Osteoblast (primary cell): ENCODE data around the gene SDF2L1. TPM values are rescaled to one million over a fixed set of nuclear protein-coding genes. Genes with fewer than 3 reads are reported as not detected.

Experiments used
- DNase-seq: peaks from one replicate; pipeline ENCODE4 v3.0.0; 2011; ENCODE audit warnings: low spot score, mixed read lengths; ENCODE audit not compliant: insufficient read length; ENCODE audit errors: missing footprints
- H2AFZ ChIP-seq: 2 replicates; pipeline ENCODE4 v1.6.0; 2011; ENCODE audit warnings: mild to moderate bottlenecking, low read length
- H3K27ac ChIP-seq: 2 replicates; pipeline ENCODE4 v1.5.1; 2011; ENCODE audit warnings: mild to moderate bottlenecking, low read depth, low read length, moderate library complexity
- H3K27me3 ChIP-seq: 2 replicates; pipeline ENCODE4 v1.6.0; 2012; ENCODE audit warnings: mild to moderate bottlenecking, control low read depth, inconsistent platforms, low read length, moderate library complexity; ENCODE audit not compliant: insufficient read depth
- H3K36me3 ChIP-seq: 2 replicates; pipeline ENCODE4 v1.5.1; 2011; ENCODE audit warnings: mild to moderate bottlenecking, low read length, control low read depth, moderate library complexity; ENCODE audit not compliant: insufficient read depth
- H3K4me1 ChIP-seq: 2 replicates; pipeline ENCODE4 v1.5.1; 2011; ENCODE audit warnings: mild to moderate bottlenecking, low read length, control low read depth, moderate library complexity; ENCODE audit not compliant: insufficient read depth
- H3K4me2 ChIP-seq: 2 replicates; pipeline ENCODE4 v1.6.0; 2011; ENCODE audit warnings: mild to moderate bottlenecking, low read length; ENCODE audit not compliant: insufficient read depth
- H3K4me3 ChIP-seq: fragments of 200-600 bp; sonication (generic); 3 replicates; pipeline ENCODE4 v1.5.1; 2012; ENCODE audit warnings: mild to moderate bottlenecking, low read length, inconsistent platforms; ENCODE audit not compliant: insufficient read depth
- H3K79me2 ChIP-seq: 2 replicates; pipeline ENCODE4 v1.6.0; 2012; ENCODE audit warnings: mild to moderate bottlenecking, low read length, control low read depth, inconsistent platforms; ENCODE audit not compliant: insufficient read depth
- H3K9me3 ChIP-seq: 2 replicates; pipeline ENCODE4 v1.5.1; 2011; ENCODE audit warnings: low read depth, low read length, control low read depth
- H4K20me1 ChIP-seq: 2 replicates; pipeline ENCODE4 v1.6.0; 2012; ENCODE audit warnings: mild to moderate bottlenecking, low read length, control low read depth; ENCODE audit not compliant: insufficient read depth
- CTCF ChIP-seq: IDR thresholded peaks from 2 replicates; pipeline ENCODE4 v1.5.1; 2011; ENCODE audit warnings: mild to moderate bottlenecking, low read depth, low read length, moderate library complexity; ENCODE audit errors: extremely low read depth
- total RNA-seq: library from RNA; depleted of rRNA; stranded (reverse); fragments of >200 nt; gene quantifications from 2 replicates; pipeline ENCODE4 v1.2.3, GENCODE V29; 2012

The SDF2L1 gene
- total RNA-seq, 1 donor, result 10.5 TPM

- Histone ChIP-seq H3K36me3 (peaks cover 17% of the 10 kb centered on the region), H4K20me1 (no peaks in the 10 kb centered on the region), H3K4me1 (peaks cover 4% of the 10 kb centered on the region), H2AFZ (no peak overlapping the region), H3K27me3 (no peaks in the 10 kb centered on the region), H3K79me2 (peaks cover 39% of the 10 kb centered on the region), H3K4me2 (peak overlapping the region; percentile 96), H3K9me3 (no peaks in the 10 kb centered on the region), H3K27ac (no peak overlapping the region), H3K4me3 (peak overlapping the region; percentile 98)
- no peak for TF ChIP-seq CTCF
- peak; percentile 47 for DNase-seq
Measured at GRCh38 chr22:21666786-21667185, 24.7 kb downstream of the SDF2L1 start.

- Histone ChIP-seq H3K4me3 (no peak overlapping the region), H3K79me2 (peaks cover 39% of the 10 kb centered on the region), H3K36me3 (peaks cover 33% of the 10 kb centered on the region), H4K20me1 (peaks cover 3% of the 10 kb centered on the region), H3K9me3 (no peaks in the 10 kb centered on the region), H2AFZ (no peak overlapping the region), H3K4me2 (no peak overlapping the region), H3K4me1 (peaks cover 4% of the 10 kb centered on the region), H3K27ac (no peak overlapping the region), H3K27me3 (no peaks in the 10 kb centered on the region)
- DNase-seq, result peak; percentile 3
- no peak for TF ChIP-seq CTCF
Measured at GRCh38 chr22:21669026-21669425, 26.9 kb downstream of the SDF2L1 start.

- no peaks in the 10 kb centered on the region for H3K27me3 ChIP-seq
- H3K27ac ChIP-seq, result no peak overlapping the region
- peak; percentile 71 for DNase-seq
- H3K9me3 ChIP-seq, result no peaks in the 10 kb centered on the region
- H2AFZ ChIP-seq, result no peak overlapping the region
- TF ChIP-seq CTCF, result no peak
- H3K36me3 ChIP-seq, result peaks cover 37% of the 10 kb centered on the region
- no peaks in the 10 kb centered on the region for H3K4me1 ChIP-seq
- H4K20me1 ChIP-seq, result peaks cover 3% of the 10 kb centered on the region
- H3K79me2 ChIP-seq, result peaks cover 28% of the 10 kb centered on the region
- no peak overlapping the region for H3K4me2 ChIP-seq
- H3K4me3 ChIP-seq, result no peak overlapping the region
Measured at GRCh38 chr22:21672107-21672629, 30.1 kb downstream of the SDF2L1 start.

- Histone ChIP-seq H3K79me2 (peaks cover 17% of the 10 kb centered on the region), H3K27ac (no peak overlapping the region), H3K9me3 (no peaks in the 10 kb centered on the region), H4K20me1 (peaks cover 3% of the 10 kb centered on the region), H3K4me1 (no peaks in the 10 kb centered on the region), H3K36me3 (peaks cover 37% of the 10 kb centered on the region), H3K27me3 (no peaks in the 10 kb centered on the region), H2AFZ (no peak overlapping the region), H3K4me2 (no peak overlapping the region), H3K4me3 (no peak overlapping the region)
- TF ChIP-seq CTCF, result no peak
- no peak for DNase-seq
Measured at GRCh38 chr22:21673534-21674321, 31.6 kb downstream of the SDF2L1 start.
